ENCODE data around the gene SORCS1.

GRCh38 chr10:106626371-106626770 lies 538.1 kb downstream of the SORCS1 start:
- TF ChIP-seq POLR2A (IDR thresholded peaks at IDR 0.05) (no peak), POLR2AphosphoS5 (IDR thresholded peaks at IDR 0.05) (no peak)
- TF ChIP-seq, protein P1, sequence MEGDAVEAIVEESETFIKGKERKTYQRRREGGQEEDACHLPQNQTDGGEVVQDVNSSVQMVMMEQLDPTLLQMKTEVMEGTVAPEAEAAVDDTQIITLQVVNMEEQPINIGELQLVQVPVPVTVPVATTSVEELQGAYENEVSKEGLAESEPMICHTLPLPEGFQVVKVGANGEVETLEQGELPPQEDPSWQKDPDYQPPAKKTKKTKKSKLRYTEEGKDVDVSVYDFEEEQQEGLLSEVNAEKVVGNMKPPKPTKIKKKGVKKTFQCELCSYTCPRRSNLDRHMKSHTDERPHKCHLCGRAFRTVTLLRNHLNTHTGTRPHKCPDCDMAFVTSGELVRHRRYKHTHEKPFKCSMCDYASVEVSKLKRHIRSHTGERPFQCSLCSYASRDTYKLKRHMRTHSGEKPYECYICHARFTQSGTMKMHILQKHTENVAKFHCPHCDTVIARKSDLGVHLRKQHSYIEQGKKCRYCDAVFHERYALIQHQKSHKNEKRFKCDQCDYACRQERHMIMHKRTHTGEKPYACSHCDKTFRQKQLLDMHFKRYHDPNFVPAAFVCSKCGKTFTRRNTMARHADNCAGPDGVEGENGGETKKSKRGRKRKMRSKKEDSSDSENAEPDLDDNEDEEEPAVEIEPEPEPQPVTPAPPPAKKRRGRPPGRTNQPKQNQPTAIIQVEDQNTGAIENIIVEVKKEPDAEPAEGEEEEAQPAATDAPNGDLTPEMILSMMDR (IDR thresholded peaks at IDR 0.05): no peak
